ENCODE results near the gene SPAG16.
A peak's percentile ranks its signal among the peaks of the same experiment; 100 is the strongest.
"Not testable (repeated sequence)": the region's sequence is repeated elsewhere in the genome, so short reads cannot be mapped to it uniquely, and the experiment has no call there.

SPAG16 gene

DNA sequence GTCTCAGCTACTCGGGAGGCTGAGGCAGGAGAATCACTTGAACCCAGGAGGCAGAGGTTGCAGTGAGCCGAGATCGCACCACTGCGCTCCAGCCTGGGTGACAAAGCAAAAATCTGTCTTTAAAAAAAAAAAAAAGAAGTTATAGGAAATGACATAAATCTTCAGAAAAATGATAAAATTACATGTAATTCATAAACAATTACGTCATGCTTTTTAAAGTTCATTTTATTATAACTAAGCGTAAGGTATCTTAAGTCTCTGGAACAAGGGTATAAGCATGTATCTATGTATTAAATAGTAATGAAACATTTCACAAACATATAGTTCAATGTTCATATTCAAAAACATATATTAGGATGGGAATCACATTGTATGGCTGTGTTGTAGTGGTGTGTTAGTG is 425.9 kb downstream of the SPAG16 start:
- DNase-seq: no peak

DNA sequence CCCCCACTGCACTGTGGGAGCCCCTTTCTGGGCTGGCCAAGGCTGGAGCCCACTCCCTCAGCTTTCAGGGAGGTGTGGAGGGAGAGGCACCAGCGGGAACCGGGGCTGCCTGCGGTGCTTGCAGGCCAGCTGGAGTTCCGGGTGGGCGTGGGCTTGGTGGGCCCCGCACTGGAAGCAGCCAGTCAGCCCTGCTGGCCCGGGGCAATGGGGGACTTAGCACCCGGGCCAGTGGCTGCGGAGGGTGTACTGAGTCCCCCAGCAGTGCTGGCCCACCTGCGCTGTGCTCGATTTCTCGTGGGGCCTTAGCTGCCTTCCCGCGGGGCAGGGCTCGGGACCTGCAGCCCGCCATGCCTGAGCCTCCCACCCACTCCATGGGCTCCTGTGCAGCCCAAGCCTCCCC is 434.1 kb downstream of the SPAG16 start:
- not testable (repeated sequence) for DNase-seq

DNA sequence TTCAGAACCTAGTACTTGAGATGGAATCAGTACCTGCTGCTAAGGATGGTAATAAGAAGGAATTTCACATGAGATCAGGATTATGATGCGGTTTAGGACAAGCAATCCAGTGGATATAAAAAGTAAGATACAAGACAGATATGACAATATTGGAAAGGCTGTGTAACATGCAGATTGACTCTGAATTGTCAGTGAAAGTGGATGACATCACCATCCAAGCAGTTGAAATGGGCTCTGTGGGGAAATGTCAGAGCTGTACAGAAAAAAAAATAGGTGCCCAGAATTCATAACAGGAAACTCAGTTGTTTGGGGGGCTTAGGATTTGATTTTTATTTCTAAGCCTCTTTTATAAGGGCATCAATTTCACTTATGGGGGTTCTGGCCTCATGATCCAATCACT is 438.3 kb downstream of the SPAG16 start:
- DNase-seq: no peak

DNA sequence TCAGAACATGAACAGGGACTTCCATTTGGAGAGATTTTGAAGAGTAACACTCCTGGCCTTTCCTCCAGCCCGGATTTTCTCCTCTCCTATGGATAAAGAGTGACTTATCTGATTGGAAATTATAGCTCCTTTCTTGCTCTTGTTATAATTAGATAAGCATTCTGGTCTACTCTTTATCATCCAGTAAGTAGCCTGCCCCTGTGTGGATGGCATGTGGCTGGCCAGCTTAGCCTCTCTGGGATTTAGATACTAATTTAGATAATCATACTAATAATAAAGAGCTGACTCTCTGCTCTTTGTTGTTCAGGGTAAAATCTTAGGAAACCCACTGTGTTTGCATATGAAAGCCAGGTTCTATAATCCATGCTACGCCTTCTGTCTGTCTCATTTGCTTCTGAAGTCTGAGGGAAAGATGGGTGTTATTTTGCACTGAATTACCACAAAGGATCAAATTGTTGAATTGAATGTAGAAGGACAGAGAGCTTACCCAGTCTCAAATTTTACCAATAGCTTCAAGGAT is 438.8 kb downstream of the SPAG16 start:
- no peak for DNase-seq

DNA sequence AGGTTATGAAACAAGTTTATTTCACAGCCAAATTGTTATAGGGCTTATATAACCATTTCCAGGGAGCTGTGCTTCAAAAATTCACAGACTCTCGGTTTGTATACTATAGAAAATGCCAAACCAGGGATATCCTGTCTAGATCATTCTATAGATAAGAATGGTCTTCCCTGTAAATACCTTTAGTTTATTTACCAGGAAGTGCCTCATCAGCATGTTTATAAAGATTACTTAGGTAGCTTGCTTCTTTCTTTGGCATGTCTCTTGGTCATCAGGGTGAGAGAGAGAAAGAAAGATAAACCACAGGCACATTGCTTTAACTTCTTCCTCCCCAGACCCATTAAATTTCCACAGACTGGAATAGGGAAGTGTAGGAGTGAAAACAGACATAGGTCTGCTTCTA is 439.4 kb downstream of the SPAG16 start:
- DNase-seq: no peak

DNA sequence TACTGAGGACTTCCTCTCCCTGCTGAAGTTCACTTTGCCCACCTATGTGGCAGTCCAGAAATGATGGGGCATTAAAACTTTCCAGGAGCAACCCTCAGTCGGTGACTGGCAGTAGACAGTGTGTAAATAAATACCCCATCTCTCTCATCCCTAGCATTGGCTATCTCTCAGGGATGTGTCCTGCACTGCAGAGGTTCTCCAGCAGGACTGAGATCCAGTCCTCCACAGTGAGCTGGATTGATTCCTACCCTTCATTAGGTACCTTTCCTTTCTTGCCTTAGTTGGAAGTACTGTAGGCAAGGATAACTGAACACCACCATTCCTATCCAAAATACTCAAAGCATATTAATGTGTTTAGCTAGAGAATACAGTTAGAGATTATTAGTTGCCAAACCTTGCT is 441.8 kb downstream of the SPAG16 start:
- no peak for DNase-seq

DNA sequence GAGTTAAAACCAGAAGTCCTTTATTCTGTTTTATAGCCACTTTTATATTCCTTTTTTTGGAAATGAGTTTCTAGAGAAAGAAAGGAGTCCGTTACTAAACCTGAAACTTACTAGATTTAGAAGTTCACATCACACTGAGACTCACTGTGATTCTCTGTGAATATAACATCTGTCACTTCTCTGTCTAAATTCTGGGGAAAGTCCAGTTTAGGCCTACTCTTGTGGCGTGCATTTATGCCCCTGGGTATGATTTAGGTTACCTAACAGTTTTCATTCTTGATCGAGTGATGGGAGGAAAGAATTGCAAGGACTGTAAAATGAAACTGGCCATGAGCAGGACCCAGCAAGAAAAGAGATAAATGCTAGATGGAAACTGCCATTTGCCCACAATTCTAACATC is 449.6 kb downstream of the SPAG16 start:
- no peak for DNase-seq

DNA sequence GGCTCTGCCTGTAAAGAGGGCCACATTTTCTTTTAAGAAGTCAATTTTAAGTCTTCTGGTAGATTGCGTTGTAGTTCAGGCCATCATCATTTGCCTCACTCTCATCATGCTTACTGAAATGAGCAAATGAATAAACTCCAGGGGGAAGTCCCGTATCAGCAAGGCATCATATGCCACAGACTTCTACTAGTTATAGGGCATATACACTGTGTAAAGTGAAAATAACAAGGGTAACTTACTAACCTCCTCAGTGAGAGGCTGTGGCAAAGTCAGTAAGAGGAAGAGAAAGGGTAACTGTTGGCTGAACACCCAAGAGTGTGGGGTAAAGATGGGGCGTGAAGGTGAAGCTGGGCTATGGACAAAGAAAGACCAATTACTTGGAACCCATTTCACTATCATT is 456.2 kb downstream of the SPAG16 start:
- DNase-seq: no peak

DNA sequence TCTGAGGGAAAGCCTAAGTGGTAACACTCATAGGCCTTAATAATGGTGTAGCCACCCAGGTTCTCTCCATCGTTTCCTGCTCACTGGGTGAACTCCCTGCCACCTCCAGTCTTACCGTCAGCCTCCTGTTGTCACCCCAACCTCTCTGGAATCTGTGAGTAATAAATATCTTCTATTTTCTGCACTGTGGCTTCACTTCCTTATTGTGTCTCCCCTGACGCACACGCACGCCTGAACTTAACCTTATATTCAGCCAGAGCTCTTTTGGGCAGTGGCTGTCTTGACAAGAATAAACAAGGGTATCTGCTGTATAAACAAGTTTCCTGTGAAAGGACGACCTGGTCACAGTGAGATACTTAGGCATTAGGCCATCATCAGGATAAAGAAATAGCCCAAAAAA is 467.2 kb downstream of the SPAG16 start:
- no peak for DNase-seq

DNA sequence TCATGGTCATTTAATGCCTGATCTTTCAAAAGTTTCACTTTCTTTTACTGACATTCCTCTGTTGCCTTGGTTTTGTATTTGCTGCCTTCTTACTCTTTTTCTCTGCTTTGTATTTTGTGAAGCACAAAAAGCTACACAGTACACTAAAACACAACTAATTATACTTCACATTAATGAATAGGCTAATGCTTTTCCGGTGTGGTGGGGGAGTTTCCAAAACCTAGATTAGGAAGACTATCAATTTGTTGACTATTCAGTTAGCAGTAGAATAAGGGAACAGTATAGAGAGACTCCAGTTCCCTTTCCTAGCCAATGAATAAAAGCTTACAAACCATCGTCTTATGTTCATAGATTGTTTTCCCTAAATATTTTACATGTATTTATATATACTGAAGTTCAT is 468.3 kb downstream of the SPAG16 start:
- DNase-seq: no peak

DNA sequence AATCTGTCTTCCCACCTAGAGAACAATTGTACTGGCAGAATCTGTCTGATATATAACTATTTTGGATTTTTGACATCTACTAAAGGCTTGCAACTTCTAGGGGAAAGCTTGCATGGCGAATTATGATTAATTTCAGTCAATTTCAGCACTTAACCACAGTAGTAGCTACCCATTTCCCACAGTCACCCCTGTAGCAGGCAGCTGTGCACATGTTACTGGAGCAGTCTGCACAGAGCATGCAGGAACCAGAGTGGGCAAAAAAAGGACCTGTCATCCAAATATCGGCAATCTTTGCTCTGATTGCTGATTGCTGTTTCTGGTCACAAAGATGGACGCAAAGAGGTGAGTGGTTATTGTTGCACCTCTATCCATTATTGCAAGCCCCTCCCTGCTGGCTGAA is 473.3 kb downstream of the SPAG16 start:
- DNase-seq: no peak

DNA sequence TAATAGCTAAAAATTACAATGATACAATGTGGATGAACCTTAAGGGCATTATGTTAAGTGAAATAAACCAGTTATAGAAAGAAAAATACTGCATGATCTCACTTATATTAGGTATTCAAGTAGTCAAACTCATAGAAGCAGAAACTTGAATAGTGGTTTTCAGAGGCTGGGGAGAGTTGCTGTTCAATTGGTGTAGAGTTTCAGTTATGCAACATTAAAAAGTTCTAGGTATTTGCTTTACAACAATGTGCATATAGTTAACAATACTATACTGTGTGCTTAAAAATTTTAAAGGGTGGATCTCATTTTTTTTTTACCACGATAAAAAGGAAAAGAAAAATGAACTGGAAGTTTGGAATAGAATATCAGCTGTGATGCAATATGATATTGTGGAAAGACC is 479.1 kb downstream of the SPAG16 start:
- no peak for DNase-seq

DNA sequence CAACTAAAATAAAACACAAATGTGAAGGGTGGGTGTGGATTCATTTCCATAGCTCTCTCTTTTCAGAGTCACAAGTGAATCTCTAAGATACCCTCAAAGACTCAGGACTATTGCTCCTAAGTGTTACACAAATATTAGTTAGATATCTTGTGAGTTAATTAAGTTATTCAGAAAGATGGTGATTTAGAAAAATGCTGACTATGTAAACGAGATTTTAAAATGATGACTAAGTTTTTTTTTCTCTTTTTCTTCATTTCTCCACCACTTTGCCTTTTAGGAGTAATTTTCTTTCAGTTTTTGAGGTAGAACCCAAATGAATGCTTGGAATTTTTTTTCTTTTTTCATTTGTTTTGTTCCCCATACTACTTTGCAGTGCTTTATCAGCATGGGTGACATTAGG is 479.7 kb downstream of the SPAG16 start:
- no peak for DNase-seq

DNA sequence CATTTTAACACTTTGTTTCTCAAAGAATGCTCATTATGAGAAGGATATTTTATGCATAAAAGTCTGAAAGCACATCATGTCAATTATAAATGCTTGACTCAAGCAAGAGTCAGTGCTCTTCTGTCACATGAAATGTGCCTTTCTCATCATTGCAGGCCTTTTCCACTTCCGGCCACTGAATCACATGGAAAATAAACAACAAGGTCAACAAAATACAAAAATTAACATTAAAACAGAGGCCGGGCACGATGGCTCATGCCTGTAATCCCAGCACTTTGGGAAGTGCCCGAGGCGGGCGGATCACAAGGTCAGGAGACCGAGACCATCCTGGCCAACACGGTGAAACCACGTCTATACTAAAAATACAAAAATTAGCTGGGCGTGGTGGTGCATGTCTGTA is 480.6 kb downstream of the SPAG16 start:
- no peak for DNase-seq

DNA sequence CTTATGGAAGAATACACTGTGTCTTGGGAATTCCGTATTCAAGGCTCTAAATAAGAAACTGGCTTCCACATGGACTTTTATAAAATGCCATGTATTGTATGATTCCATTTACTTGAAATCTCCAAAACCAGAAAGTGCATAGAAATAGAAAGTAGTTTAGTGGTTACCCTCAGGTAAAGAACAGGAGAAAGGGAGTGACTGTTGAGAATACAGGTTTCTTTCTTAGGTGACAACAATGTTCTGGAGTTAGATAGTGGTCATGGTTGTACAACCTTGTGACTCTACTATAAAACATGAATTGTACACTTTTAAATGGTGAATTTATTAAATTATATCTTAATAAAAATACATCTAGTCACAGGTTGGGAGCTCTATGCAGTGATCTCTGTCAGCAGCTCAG is 481.8 kb downstream of the SPAG16 start:
- DNase-seq: no peak

DNA sequence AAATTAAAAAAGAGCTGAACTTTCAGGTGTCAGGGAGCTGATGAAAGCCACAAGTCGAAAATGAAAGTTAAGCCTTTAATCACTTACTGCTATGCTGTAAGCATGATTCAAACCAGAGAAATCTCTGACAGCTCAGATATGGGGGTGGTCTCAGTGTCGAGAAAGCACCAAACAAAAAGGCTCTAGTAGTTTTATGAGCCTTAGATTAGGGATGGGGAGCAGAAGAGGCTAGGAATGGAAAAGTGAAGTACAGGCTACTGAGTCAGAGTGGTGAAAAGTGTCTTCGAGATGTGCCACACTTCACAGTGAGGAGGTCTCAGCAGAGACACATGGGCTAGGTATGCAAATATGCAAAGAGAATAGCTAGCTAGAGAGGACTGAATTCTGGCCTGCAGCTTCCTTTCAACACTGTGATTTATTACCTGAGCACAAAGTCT is 482.2 kb downstream of the SPAG16 start:
- peak; percentile 64 for DNase-seq

DNA sequence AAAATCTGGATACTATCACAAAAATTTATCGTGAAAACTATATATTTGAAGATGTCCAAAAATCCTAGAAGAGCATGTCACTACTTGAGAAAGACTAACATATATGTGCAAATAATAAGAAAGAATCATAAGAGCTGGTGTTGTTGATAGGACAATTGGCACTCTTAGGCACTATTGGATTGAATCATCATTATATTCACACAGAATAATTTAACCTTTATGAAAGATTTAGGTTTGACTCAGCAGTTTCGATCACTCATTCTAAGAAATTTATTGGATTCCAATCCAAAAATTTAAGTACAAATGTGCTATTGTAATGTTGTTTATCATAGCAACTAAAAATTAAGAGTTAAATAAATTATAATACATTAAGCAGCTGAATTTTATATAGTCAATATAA is 503.6 kb downstream of the SPAG16 start:
- DNase-seq: no peak

DNA sequence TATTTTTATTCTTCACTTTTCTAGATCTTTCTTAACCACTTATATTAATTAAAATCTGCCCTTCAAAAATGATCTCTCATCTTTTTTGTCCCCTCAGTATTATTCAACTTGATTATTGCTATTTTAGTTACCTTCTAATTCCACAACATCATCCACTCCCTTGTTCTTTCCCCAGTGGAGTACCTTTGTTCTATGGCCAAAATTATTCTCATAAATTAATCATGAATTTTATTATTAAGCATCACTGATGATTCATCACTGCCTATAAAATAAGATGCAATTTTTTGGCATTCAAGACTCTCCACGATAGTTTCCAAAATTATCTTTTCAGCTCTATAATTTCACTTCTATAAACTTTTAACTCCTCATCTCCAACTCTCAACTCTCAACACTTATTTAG is 505.7 kb downstream of the SPAG16 start:
- DNase-seq: no peak

DNA sequence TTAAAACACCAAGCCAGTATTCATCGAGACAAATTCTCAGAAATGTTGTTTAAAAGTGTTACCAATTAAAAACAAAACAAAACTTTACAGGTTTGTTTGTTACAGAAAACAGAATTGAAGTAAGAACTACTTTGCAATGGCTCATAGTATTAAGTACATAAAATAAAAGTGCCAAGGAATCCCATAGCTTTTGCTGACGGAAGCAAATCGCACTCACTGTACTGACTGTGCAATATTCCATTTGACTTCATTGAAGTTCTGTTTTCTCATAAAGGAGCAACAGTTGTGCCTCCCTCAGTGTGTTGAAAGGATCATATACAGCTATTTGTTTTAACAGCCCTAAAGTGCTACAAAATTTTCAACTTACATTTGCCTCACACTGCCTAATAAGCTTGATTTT is 507.8 kb downstream of the SPAG16 start:
- no peak for DNase-seq

DNA sequence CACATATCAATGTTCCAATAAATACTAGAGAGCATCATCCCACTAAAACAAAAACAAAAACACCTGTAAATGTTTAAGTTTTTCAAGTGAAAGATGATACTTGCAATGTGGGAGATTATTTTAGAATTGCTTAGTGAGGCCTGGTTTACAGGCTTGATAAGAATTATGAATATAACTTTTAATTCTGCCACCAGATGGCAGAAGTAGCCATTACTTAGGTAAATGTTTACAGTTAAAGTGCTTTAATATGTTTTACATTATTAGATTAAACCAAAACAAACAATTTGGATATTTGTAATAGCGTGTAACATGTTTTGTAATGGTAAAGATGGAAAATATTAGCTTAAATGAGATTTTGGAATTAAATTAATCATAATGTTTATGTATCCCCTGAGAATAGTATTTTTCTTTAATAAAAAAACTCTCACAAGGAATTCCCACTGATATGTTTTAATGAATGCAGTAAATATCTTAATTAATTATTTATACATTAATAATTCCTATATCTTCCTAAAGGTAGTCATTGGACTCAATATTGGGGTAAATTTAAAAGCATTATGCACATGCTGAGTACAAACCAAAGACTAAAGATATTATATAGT is 522.0 kb downstream of the SPAG16 start:
- peak; percentile 56 for DNase-seq

DNA sequence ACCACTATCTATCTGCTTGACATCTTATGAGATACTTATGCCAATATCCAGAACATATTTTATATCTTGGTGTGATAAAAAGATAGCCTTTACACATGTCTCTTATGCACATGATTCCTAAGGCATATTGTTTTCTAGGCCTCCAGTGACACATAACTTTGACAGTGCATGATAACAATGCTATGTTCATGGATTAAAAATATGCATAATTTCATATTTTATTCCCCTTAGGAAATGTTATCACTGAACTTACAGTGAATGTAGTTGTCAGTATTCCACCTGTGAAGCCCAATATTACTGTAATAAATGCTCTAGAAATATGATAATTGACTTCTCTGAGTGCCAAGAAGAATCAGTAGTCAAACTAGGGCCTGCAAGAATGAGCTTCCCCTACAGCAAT is 532.3 kb downstream of the SPAG16 start:
- no peak for DNase-seq

DNA sequence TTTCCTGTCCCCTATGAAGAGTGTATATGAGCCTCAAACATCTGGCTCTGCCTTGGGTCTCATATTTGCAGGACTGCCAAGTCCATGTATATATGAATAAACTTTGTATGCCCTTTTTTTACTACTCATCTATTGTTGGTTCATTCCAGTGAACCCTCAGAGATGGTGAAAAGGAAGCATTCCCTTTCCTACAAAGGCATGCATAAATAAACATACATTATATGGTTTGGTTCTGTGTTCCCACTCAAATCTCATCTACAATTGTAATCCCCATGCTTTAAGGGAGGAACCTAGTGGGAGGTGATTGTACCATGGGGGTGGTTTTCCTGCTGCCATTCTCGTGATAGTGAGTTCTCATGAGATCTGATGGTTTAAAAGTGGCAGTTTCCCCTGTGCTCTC is 534.2 kb downstream of the SPAG16 start:
- no peak for DNase-seq

DNA sequence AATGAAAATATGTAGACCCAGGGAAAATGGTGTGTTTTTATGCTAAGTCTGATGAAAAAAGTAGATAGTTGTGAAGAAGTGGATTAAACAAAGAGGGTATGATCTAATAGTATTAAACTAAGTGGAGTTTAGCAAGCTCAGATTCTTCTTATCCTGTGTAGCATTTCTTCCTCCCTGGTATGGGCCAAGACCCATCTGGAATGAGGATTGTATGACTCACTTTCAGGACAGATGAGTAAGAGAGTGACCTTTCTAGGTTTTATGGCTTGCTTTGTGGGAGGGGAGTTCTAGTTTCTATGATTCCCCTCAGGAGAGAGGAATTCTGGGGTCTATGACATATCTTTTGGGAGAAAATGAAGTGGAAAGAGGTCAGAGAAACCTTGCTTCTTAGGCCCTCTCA is 550.1 kb downstream of the SPAG16 start:
- DNase-seq: no peak

DNA sequence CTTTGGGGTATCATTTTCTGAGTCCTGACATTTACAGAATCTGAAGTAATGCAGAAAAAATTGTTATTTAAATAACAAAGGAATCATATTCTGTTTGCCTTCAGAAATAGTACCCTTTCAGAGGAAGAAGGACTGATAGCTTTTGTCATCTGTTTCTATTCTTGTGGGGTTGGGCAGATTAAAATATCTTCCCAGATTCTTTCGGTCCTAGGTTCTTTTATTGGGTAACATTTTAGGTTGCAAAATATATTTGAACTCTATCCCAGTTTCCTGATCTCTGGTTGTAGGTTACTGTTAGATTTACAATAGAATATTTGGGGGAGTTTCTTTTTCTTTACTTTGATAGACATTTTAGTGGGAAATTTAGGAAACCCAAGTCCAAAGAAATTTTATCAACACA is 550.5 kb downstream of the SPAG16 start:
- no peak for DNase-seq

DNA sequence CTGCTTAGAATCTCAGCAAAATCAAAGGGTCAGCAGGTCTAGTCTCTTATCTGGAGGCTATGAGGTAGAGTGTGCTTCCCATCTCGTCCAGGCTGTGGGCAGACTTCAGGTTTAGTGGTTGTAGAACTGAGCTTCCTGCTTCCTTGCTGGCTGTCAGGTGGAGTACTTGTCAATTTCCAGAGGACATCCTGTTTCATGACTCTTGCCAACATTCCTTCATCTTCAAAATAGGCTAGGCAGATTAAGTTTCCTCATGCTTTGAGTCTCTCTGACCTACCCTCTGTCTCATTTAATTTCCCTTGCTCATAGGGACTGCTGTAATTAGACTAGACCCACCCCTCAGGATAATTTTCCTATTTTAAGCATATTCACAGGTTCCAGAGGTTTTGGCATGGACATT is 562.6 kb downstream of the SPAG16 start:
- no peak for DNase-seq

DNA sequence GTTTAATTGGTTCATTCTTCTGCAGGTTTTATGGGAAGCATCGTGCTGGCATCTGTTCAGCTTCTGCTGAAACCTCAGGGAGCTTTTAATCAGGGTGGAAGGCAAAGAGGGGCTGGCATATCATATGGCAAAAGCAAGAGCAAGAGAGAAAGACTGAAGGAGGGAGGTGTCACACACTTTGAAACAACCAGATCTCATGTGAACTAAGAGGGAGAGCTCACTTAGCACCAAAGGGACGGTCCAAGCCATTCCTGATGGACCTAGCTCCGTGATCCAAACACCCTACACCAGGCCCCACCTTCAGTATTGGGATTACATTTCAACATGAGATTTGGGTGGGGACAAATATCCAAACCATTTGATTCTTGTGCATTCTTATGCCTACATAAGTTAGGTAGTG is 563.1 kb downstream of the SPAG16 start:
- DNase-seq: no peak
